GM23338 (cell line): ENCODE results near the gene PTPRN2. TPM values are rescaled to one million over a fixed set of nuclear protein-coding genes. Genes with fewer than 3 reads are reported as not detected.

Experiments used
- ATAC-seq: fragments of 200-7000 bp; cut with Tn5 transposase; 3 replicates; pipeline ENCODE4 v1.9.1; 2020
- DNase-seq: peaks from one replicate; pipeline ENCODE4 v3.0.0-alpha.2; 2015; ENCODE audit warnings: low spot score
- H2AFZ ChIP-seq: fragments of 200-600 bp; sonication (generic); 2 replicates; pipeline ENCODE4 v1.8.0; 2016; ENCODE audit warnings: antibody characterized with exemption, mild to moderate bottlenecking, moderate library complexity
- H3F3A ChIP-seq: fragments of 200-600 bp; sonication (generic); replicated peaks from 2 replicates; pipeline ENCODE4 v1.8.0; 2017; ENCODE audit warnings: antibody characterized with exemption, mixed run types, low read depth
- H3K27ac ChIP-seq: fragments of 200-600 bp; sonication (generic); 2 replicates; pipeline ENCODE4 v1.6.1; 2016; ENCODE audit warnings: low read depth
- H3K27me3 ChIP-seq: fragments of 200-600 bp; sonication (generic); 2 replicates; pipeline ENCODE4 v1.8.0; 2016; ENCODE audit warnings: mild to moderate bottlenecking, mixed run types, moderate library complexity; ENCODE audit not compliant: insufficient read depth
- H3K36me3 ChIP-seq: fragments of 200-600 bp; sonication (generic); 2 replicates; pipeline ENCODE4 v1.8.0; 2016; ENCODE audit warnings: mild to moderate bottlenecking; ENCODE audit not compliant: insufficient read depth
- H3K4me1 ChIP-seq: fragments of 200-600 bp; sonication (generic); 2 replicates; pipeline ENCODE4 v1.8.0; 2016; ENCODE audit warnings: mild to moderate bottlenecking, moderate library complexity; ENCODE audit not compliant: insufficient read depth
- H3K4me2 ChIP-seq: fragments of 200-600 bp; sonication (generic); 2 replicates; pipeline ENCODE4 v1.7.1; 2017; ENCODE audit warnings: mixed run types
- H3K4me3 ChIP-seq: fragments of 200-600 bp; sonication (generic); 2 replicates; pipeline ENCODE4 v1.6.1; 2016; ENCODE audit warnings: mixed run types
- H3K79me2 ChIP-seq: fragments of 200-600 bp; sonication (generic); replicated peaks from 2 replicates; pipeline ENCODE4 v1.8.0; 2017; ENCODE audit warnings: mild to moderate bottlenecking; ENCODE audit not compliant: insufficient read depth
- H3K9me2 ChIP-seq: fragments of 200-600 bp; sonication (generic); 2 replicates; pipeline ENCODE4 v1.8.0; 2017; ENCODE audit not compliant: insufficient read depth
- H4K20me1 ChIP-seq: fragments of 200-600 bp; sonication (generic); replicated peaks from 2 replicates; pipeline ENCODE4 v1.8.0; 2017; ENCODE audit warnings: mild to moderate bottlenecking; ENCODE audit not compliant: insufficient read depth
- H3K27ac Mint-ChIP-seq: 2 replicates; pipeline ENCODE4 v1.8.0; 2020; ENCODE audit warnings: inconsistent platforms, mild to moderate bottlenecking, moderate library complexity, mixed read lengths
- H3K27me3 Mint-ChIP-seq: 3 replicates; pipeline ENCODE4 v1.8.0; 2022; ENCODE audit warnings: low read depth, mild to moderate bottlenecking, moderate library complexity, mixed read lengths, inconsistent platforms; ENCODE audit not compliant: insufficient read depth, poor library complexity
- H3K36me3 Mint-ChIP-seq: 3 replicates; pipeline ENCODE4 v1.8.0; 2021; ENCODE audit warnings: low read depth, mild to moderate bottlenecking, inconsistent platforms, moderate library complexity, mixed read lengths
- H3K4me1 Mint-ChIP-seq: 3 replicates; pipeline ENCODE4 v1.8.0; 2020; ENCODE audit warnings: mild to moderate bottlenecking, inconsistent platforms, mixed read lengths
- H3K4me3 Mint-ChIP-seq: 3 replicates; pipeline ENCODE4 v1.8.0; 2021; ENCODE audit warnings: moderate library complexity, mild to moderate bottlenecking, inconsistent platforms, mixed read lengths
- H3K9me3 Mint-ChIP-seq: 3 replicates; pipeline ENCODE4 v1.8.0; 2020; ENCODE audit warnings: moderate library complexity, mild to moderate bottlenecking, inconsistent platforms, mixed read lengths
- CREB1 ChIP-seq: fragments of 250-450 bp; sonication (Bioruptor Pico); IDR thresholded peaks from 2 replicates; pipeline ENCODE4 v1.5.0; 2020; ENCODE audit warnings: low read depth, mild to moderate bottlenecking, moderate library complexity
- CTCF ChIP-seq, 2 experiments: fragments of 200-600 bp in 1 of 2; sonication (generic) in 1 of 2; conservative IDR thresholded peaks; 2 replicates each; pipeline versions ENCODE4 v1.5.1 to v1.6.1; 2016 to 2017; ENCODE audit warnings: antibody characterized with exemption in 2 of 2, low read depth in 2 of 2, mild to moderate bottlenecking in 2 of 2, moderate library complexity in 1 of 2
- ETS1 ChIP-seq: IDR thresholded peaks from 2 replicates; pipeline ENCODE4 v1.6.1; 2016; ENCODE audit warnings: antibody characterized with exemption
- EZH2 ChIP-seq: fragments of 200-600 bp; sonication (generic); IDR thresholded peaks from one replicate; pipeline ENCODE4 v1.8.0; 2017; ENCODE audit warnings: antibody characterized with exemption, mild to moderate bottlenecking, low read depth; ENCODE audit not compliant: unreplicated experiment
- EZH2phosphoT487 ChIP-seq: fragments of 200-600 bp; sonication (generic); IDR thresholded peaks from one replicate; pipeline ENCODE4 v1.8.1; 2018; ENCODE audit warnings: antibody characterized with exemption; ENCODE audit not compliant: unreplicated experiment
- JUNB ChIP-seq: IDR thresholded peaks from one replicate; pipeline ENCODE4 v1.6.1; 2016; ENCODE audit warnings: antibody characterized with exemption; ENCODE audit not compliant: unreplicated experiment
- NANOG ChIP-seq: IDR thresholded peaks from 2 replicates; pipeline ENCODE4 v1.6.1; 2016; ENCODE audit warnings: antibody characterized with exemption, borderline replicate concordance
- POLR2AphosphoS5 ChIP-seq: IDR thresholded peaks from 2 replicates; pipeline ENCODE4 v1.6.1; 2016; ENCODE audit warnings: antibody characterized with exemption, low read depth
- REST ChIP-seq: IDR thresholded peaks from one replicate; pipeline ENCODE4 v1.6.1; 2018; ENCODE audit warnings: antibody characterized with exemption; ENCODE audit not compliant: unreplicated experiment
- STAT1 ChIP-seq: IDR thresholded peaks from one replicate; pipeline ENCODE4 v1.6.1; 2016; ENCODE audit warnings: antibody characterized with exemption; ENCODE audit not compliant: unreplicated experiment
- ZNF114 ChIP-seq: fragments of 250-450 bp; sonication (Bioruptor Pico); IDR thresholded peaks from 2 replicates; pipeline ENCODE4 v1.5.0; 2020; ENCODE audit warnings: mild to moderate bottlenecking, moderate library complexity
- ZNF331 ChIP-seq: fragments of 250-450 bp; sonication (Bioruptor Pico); IDR thresholded peaks from 2 replicates; pipeline ENCODE4 v1.5.0; 2020; ENCODE audit warnings: low read depth, mild to moderate bottlenecking, moderate library complexity
- polyA plus RNA-seq: library from polyadenylated mRNA; unstranded; fragments of >200 nt; fragmentation: Nextera tagmentation; extraction: Ambion mirVana; gene quantifications from 2 replicates; pipeline ENCODE4 v1.2.1, GENCODE V29; 2016
- total RNA-seq: library from RNA; depleted of rRNA; stranded (reverse); fragments of >200 nt; shearing (Covaris generic); gene quantifications from 2 replicates; pipeline ENCODE4 v1.2.3, GENCODE V29; 2014
- TF ChIP-seq, protein P1 (sequence below): fragments of 250-450 bp; sonication (Bioruptor Pico); IDR thresholded peaks from 2 replicates; pipeline ENCODE4 v1.5.0; 2020; ENCODE audit warnings: mild to moderate bottlenecking, moderate library complexity

The PTPRN2 gene
- total and polyA plus RNA-seq, 2 experiments from 2014 or later: 0.87 to 4.0 TPM

GRCh38 chr7:158517072-158517471 is 70.6 kb downstream of the PTPRN2 start:
- H3K27me3 ChIP-seq: no peaks in the 10 kb centered on the region
- Mint-ChIP-seq H3K4me1 (no peaks in the 10 kb centered on the region), H3K4me3 (no peak overlapping the region), H3K36me3 (peaks cover 34% of the 10 kb centered on the region), H3K9me3 (peaks cover 89% of the 10 kb centered on the region), H3K27me3 (peaks cover 13% of the 10 kb centered on the region), H3K27ac (no peak overlapping the region)
- H3K9me2 ChIP-seq: no peaks in the 10 kb centered on the region
- no peaks in the 10 kb centered on the region; the same call in 1 of the 2 replicates for H3K36me3 ChIP-seq
- TF ChIP-seq EZH2 (no peak), ETS1 (no peak), REST (no peak), EZH2phosphoT487 (no peak), ZNF114 (CRISPR knock-in tag) (no peak), ZNF331 (CRISPR knock-in tag) (no peak), JUNB (no peak), CREB1 (no peak), POLR2AphosphoS5 (no peak), CTCF (conservative IDR thresholded peaks at IDR 0.05; ENCODE audit: low read depth in 2 of 2) (no peak), STAT1 (no peak), NANOG (no peak)
- TF ChIP-seq, protein P1, sequence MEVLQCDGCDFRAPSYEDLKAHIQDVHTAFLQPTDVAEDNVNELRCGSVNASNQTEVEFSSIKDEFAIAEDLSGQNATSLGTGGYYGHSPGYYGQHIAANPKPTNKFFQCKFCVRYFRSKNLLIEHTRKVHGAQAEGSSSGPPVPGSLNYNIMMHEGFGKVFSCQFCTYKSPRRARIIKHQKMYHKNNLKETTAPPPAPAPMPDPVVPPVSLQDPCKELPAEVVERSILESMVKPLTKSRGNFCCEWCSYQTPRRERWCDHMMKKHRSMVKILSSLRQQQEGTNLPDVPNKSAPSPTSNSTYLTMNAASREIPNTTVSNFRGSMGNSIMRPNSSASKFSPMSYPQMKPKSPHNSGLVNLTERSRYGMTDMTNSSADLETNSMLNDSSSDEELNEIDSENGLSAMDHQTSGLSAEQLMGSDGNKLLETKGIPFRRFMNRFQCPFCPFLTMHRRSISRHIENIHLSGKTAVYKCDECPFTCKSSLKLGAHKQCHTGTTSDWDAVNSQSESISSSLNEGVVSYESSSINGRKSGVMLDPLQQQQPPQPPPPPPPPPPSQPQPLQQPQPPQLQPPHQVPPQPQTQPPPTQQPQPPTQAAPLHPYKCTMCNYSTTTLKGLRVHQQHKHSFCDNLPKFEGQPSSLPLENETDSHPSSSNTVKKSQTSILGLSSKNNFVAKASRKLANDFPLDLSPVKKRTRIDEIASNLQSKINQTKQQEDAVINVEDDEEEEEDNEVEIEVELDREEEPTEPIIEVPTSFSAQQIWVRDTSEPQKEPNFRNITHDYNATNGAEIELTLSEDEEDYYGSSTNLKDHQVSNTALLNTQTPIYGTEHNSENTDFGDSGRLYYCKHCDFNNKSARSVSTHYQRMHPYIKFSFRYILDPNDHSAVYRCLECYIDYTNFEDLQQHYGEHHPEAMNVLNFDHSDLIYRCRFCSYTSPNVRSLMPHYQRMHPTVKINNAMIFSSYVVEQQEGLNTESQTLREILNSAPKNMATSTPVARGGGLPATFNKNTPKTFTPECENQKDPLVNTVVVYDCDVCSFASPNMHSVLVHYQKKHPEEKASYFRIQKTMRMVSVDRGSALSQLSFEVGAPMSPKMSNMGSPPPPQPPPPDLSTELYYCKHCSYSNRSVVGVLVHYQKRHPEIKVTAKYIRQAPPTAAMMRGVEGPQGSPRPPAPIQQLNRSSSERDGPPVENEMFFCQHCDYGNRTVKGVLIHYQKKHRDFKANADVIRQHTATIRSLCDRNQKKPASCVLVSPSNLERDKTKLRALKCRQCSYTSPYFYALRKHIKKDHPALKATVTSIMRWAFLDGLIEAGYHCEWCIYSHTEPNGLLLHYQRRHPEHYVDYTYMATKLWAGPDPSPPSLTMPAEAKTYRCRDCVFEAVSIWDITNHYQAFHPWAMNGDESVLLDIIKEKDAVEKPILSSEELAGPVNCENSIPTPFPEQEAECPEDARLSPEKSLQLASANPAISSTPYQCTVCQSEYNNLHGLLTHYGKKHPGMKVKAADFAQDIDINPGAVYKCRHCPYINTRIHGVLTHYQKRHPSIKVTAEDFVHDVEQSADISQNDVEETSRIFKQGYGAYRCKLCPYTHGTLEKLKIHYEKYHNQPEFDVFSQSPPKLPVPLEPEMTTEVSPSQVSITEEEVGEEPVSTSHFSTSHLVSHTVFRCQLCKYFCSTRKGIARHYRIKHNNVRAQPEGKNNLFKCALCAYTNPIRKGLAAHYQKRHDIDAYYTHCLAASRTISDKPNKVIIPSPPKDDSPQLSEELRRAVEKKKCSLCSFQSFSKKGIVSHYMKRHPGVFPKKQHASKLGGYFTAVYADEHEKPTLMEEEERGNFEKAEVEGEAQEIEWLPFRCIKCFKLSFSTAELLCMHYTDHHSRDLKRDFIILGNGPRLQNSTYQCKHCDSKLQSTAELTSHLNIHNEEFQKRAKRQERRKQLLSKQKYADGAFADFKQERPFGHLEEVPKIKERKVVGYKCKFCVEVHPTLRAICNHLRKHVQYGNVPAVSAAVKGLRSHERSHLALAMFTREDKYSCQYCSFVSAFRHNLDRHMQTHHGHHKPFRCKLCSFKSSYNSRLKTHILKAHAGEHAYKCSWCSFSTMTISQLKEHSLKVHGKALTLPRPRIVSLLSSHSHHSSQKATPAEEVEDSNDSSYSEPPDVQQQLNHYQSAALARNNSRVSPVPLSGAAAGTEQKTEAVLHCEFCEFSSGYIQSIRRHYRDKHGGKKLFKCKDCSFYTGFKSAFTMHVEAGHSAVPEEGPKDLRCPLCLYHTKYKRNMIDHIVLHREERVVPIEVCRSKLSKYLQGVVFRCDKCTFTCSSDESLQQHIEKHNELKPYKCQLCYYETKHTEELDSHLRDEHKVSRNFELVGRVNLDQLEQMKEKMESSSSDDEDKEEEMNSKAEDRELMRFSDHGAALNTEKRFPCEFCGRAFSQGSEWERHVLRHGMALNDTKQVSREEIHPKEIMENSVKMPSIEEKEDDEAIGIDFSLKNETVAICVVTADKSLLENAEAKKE (CRISPR knock-in tag): no peak
- no peak overlapping the region for H3K4me3 ChIP-seq
- H3K4me2 ChIP-seq: no peak overlapping the region
- no peak overlapping the region for H2AFZ ChIP-seq
- H3K27ac ChIP-seq: no peak overlapping the region
- H3F3A ChIP-seq: no peaks in the 10 kb centered on the region
- H3K4me1 ChIP-seq: no peaks in the 10 kb centered on the region
- DNase-seq: no peak
- no peak for ATAC-seq
- H4K20me1 ChIP-seq: no peaks in the 10 kb centered on the region
- H3K79me2 ChIP-seq: no peaks in the 10 kb centered on the region
